ENCODE results near the gene BMP8A.
"Not testable (repeated sequence)": the region's sequence is repeated elsewhere in the genome, so short reads cannot be mapped to it uniquely, and the experiment has no call there.

The BMP8A gene, protein sequence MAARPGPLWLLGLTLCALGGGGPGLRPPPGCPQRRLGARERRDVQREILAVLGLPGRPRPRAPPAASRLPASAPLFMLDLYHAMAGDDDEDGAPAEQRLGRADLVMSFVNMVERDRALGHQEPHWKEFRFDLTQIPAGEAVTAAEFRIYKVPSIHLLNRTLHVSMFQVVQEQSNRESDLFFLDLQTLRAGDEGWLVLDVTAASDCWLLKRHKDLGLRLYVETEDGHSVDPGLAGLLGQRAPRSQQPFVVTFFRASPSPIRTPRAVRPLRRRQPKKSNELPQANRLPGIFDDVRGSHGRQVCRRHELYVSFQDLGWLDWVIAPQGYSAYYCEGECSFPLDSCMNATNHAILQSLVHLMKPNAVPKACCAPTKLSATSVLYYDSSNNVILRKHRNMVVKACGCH

GRCh38 chr1:39491146-39491921 is at the start of gene BMP8A:
BMP8A (plus strand) TSS chr1:39491636; CDS start chr1:39491992, 356 bp downstream.
- DNase-seq (ENCODE audit: low spot score) = peak; percentile 81

GRCh38 chr1:39441797-39442196 is 49.6 kb upstream of the BMP8A start:
- DNase-seq (ENCODE audit: low spot score) = no peak

DNA sequence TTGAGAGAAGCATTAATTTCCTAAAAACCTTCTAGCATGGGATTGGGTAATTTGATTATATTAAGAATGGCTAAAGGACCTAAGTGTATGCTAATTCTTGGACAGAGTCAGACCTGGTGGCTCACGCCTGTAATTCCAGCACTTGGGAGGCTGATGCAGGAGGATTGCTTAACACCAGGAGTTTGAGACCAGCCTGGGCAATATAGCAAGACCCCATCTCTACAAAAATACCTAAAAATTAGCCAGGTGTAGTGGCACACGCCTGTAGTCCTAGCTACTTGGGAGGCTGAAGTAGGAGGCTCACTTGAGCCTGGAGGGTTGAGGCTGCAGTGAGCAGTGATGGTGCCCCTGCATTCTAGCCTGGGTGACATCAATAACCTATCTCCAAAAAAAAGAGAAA is 45.9 kb upstream of the BMP8A start:
- no peak for DNase-seq (ENCODE audit: low spot score)

DNA sequence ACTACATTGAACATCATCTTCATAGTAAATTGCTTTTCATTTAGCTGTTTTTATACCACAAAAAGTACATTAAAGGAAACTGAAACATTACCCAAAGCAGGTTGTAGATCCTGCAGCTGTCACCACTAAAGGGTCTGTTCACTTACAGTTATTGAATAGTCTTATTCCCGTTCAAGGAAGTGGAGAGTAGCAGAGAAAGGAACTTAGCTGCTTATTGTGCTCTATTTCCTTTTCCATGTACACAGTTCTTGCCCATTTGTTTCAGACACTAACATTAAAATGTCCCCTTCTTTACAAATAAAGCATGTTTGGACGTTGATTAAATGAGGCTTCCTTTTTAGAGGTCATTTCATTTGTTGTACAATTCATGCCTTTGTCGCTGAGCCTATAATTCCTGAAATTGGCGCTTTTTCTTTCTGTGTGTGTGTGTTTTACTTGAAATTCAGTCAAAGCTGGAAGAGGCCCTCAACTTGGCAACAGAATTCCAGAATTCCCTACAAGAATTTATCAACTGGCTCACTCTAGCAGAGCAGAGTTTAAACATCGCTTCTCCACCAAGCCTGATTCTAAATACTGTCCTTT is 44.4 kb upstream of the BMP8A start:
- DNase-seq (ENCODE audit: low spot score) = no peak

GRCh38 chr1:39450041-39450440 is 41.4 kb upstream of the BMP8A start:
- DNase-seq (ENCODE audit: low spot score) = not testable (repeated sequence)

DNA sequence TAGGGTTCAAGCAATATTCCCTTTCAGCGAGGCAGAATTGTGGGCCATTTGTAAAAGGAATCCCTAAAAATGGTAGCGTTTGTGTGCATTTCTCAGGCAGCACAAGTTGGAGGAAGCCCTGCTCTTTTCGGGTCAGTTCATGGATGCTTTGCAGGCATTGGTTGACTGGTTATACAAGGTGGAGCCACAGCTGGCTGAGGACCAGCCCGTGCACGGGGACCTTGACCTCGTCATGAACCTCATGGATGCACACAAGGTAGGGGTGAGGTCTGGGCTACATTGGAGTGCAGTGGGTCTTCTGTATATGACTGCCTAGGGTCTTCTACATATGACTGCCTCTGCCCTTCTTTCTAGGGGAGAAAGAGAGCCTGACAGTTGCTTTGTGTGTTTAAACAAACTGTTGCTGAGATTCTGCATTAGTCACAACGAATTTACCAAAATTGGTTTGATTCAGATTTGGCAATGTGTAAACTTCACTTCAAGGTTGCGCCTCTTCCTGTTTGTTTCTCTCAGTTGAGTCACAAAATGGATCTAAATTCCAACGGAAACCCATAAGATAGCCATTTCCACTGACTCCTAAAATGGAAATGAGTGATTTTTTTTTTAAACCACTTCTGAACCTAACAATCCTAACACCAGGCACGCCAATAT is 40.4 kb upstream of the BMP8A start:
- peak; percentile 56 for DNase-seq (ENCODE audit: low spot score)

DNA sequence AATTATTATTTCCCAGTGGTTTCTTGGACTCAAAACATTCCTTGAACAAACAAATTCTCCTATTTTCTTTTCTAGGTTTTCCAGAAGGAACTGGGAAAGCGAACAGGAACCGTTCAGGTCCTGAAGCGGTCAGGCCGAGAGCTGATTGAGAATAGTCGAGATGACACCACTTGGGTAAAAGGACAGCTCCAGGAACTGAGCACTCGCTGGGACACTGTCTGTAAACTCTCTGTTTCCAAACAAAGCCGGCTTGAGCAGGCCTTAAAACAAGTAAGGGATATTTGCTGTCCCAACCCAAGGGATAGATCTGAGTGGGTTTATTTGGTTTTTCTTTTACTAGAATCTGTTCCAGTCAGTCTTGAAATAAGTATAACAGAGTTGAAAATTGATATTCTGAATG is 39.4 kb upstream of the BMP8A start:
- no peak for DNase-seq (ENCODE audit: low spot score)

- DNase-seq (ENCODE audit: low spot score) = no peak
Measured at GRCh38 chr1:39452540-39452939, 38.9 kb upstream of the BMP8A start.

GRCh38 chr1:39453603-39454002 is 37.8 kb upstream of the BMP8A start:
- DNase-seq (ENCODE audit: low spot score) = peak; percentile 65

DNA sequence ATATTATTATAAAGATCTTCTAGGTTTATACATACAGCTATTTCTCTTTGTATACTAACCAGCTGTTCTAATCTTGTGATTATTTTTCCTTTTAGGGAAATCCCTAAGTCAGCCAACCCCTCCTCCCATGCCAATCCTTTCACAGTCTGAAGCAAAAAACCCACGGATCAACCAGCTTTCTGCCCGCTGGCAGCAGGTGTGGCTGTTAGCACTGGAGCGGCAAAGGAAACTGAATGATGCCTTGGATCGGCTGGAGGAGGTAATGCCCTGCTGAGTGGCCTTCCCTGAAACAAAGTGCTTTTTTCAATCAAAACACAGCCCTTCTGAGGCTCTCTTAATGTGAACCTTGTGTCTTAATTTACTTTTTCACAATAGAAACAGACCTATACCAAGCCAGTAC is 32.4 kb upstream of the BMP8A start:
- no peak for DNase-seq (ENCODE audit: low spot score)

- peak; percentile 47 for DNase-seq (ENCODE audit: low spot score)
Measured at GRCh38 chr1:39462074-39462473, 29.4 kb upstream of the BMP8A start.

- no peak for DNase-seq (ENCODE audit: low spot score)
Measured at GRCh38 chr1:39466413-39467107, 24.9 kb upstream of the BMP8A start.

- not testable (repeated sequence) for DNase-seq (ENCODE audit: low spot score)
Measured at GRCh38 chr1:39467108-39467720, 24.2 kb upstream of the BMP8A start.

DNA sequence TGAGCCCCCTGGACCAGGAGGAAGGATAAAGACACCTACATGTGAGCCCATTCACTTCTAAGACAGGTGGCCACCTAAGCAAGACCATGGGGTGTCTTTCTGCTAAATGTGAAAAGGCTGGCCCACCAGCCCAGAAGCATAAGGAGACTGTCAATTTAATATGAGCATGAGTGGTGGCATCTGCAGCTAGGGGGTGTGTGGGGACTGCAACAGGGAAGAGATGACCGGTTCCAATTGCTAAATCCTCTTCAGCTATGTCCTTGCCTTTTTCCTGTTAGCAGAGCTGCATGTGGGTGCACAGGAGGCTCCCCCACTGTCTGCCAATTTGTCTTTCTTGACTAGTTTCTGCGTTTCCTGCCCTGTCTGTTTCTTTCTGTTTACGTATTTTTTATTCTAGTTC is 22.3 kb upstream of the BMP8A start:
- DNase-seq (ENCODE audit: low spot score) = no peak

GRCh38 chr1:39470040-39470439 is 21.4 kb upstream of the BMP8A start:
- DNase-seq (ENCODE audit: low spot score) = no peak

DNA sequence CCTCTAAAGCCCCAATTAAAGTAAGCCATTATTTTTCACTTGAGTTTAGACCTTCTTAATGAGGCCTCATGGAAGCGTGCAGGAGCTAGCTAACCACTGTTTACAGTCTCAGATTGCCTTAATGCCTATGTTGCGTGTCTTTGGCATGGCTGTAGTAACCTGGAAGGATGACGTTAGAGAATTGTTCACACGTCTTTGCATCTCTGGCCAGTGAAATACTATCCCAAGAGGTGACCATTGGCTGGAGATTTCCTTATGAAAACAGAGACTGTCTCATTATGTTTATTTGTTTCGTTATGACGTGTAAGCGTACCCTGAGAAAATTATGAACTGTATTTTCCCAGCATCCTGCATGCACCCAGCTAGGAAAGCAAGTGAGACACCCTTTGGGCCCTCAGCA is 18.6 kb upstream of the BMP8A start:
- DNase-seq (ENCODE audit: low spot score) = no peak

- no peak for DNase-seq (ENCODE audit: low spot score)
Measured at GRCh38 chr1:39473324-39473723, 18.1 kb upstream of the BMP8A start.

- DNase-seq (ENCODE audit: low spot score) = no peak
Measured at GRCh38 chr1:39474810-39475209, 16.6 kb upstream of the BMP8A start.

DNA sequence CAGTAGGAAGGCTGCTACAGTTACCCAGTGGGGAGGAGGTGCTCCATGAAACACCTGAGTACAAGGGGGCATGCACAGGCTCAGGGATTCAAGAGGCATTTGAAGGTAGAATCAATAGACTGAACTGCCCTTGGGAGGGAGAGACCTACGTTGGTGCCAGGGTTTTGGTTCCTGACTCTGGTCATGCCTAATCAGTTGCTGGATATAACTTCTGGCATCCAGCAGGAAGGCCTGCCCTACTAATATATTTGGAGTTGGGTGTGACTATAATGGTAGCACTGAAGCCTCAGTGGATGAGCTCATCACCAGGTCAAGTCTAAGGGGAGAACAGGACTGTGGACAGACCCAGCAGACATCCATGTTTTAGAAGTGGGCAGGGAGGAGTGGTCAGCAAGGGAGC is 15.9 kb upstream of the BMP8A start:
- DNase-seq (ENCODE audit: low spot score) = not testable (repeated sequence)

- no peak for DNase-seq (ENCODE audit: low spot score)
Measured at GRCh38 chr1:39478126-39478915, 13.1 kb upstream of the BMP8A start.

DNA sequence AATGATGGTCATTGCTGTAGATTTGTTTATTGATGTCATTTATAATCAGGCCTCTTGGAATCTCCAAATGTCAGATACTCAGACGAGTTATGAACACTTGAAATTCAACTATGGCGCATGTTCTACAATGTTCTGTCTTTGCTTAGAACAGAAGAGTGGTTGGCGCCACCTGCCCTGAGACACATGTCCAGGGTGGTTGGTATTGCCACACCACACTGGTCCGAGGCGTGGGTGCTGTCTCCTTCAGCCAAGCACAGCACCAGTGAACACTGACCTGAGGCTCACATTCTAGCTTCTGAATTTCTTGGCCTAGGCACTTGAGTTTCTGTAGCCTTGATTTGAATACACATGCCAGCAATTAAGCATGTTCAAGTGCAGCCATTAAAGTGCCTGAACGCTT is 10.1 kb upstream of the BMP8A start:
- no peak for DNase-seq (ENCODE audit: low spot score)
